Suprapubic skin (tissue), 4 donors: Measurements from ENCODE around the gene MLXIP.

Experiments
- CTCF ChIP-seq, 2 donors: fragments of 200-600 bp in 1 of 2; fragments of 450-650 bp in 1 of 2; sonication (generic) in 1 of 2; IDR thresholded peaks; one replicate each; pipeline ENCODE4 v1.5.1; 2016 to 2019; ENCODE audit warnings: antibody characterized with exemption in 2 of 2, mild to moderate bottlenecking in 1 of 2, moderate library complexity in 1 of 2
- POLR2A ChIP-seq, 2 donors: fragments of 450-650 bp; IDR thresholded peaks; one replicate each; pipeline ENCODE4 v1.6.1; 2017; ENCODE audit warnings: antibody characterized with exemption in 2 of 2, mild to moderate bottlenecking in 2 of 2, moderate library complexity in 2 of 2
- POLR2AphosphoS5 ChIP-seq, 3 donors: sonication (generic); formaldehyde crosslinking; IDR thresholded peaks; one replicate each; pipeline ENCODE4 v1.6.1; 2017; ENCODE audit warnings: antibody characterized with exemption in 3 of 3

GRCh38 chr12:122087431-122088178 lies 9.0 kb downstream of the MLXIP start:
- no peak for TF ChIP-seq CTCF (IDR thresholded peaks at IDR 0.05)
- TF ChIP-seq POLR2AphosphoS5 (IDR thresholded peaks at IDR 0.05) = no peak
- TF ChIP-seq POLR2A (IDR thresholded peaks at IDR 0.05) = no peak
